C1 segment of cervical spinal cord (tissue), 14 donors: ENCODE results near the gene LTBP1.
A peak's percentile ranks its signal among the peaks of the same experiment; 100 is the strongest.

Experiments used
- DNase-seq, 14 donors: peaks; one replicate each; lab custom pipeline; 2025; lab: John Stamatoyannopoulos, UW

Gene LTBP1

GRCh38 chr2:33425586-33426031, 478.9 kb downstream of the LTBP1 start:
- no peak for DNase-seq

- DNase-seq: no peak
Observed at GRCh38 chr2:33426666-33427231, 480.0 kb downstream of the LTBP1 start.

- no peak for DNase-seq
Observed at GRCh38 chr2:33430077-33430476, 483.3 kb downstream of the LTBP1 start.

- no peak for DNase-seq
Observed at GRCh38 chr2:33430856-33431255, 484.1 kb downstream of the LTBP1 start.

- DNase-seq: no peak
Observed at GRCh38 chr2:33432871-33433270, 486.1 kb downstream of the LTBP1 start.

- no peak for DNase-seq
Observed at GRCh38 chr2:33433279-33434235, 486.8 kb downstream of the LTBP1 start.

- no peak for DNase-seq
Observed at GRCh38 chr2:33435518-33435917, 488.8 kb downstream of the LTBP1 start.

- DNase-seq: no peak
Observed at GRCh38 chr2:33436083-33436482, 489.3 kb downstream of the LTBP1 start.

- DNase-seq: no peak
Observed at GRCh38 chr2:33437297-33437696, 490.5 kb downstream of the LTBP1 start.

- no peak for DNase-seq
Observed at GRCh38 chr2:33437815-33438214, 491.1 kb downstream of the LTBP1 start.

GRCh38 chr2:33441235-33441810, 494.6 kb downstream of the LTBP1 start:
- DNase-seq: peak in 10 of 14 donors; percentile 14 to 62 (median 32)

- peak in 1 of 14 donors; percentile 10 for DNase-seq
Observed at GRCh38 chr2:33442052-33442451, 495.3 kb downstream of the LTBP1 start.

- DNase-seq: peak in 4 of 14 donors; percentile 8 to 12 (median 10)
Observed at GRCh38 chr2:33442528-33443079, 495.9 kb downstream of the LTBP1 start.

- no peak for DNase-seq
Observed at GRCh38 chr2:33443274-33443829, 496.6 kb downstream of the LTBP1 start.

GRCh38 chr2:33444967-33445366, 498.2 kb downstream of the LTBP1 start:
- no peak for DNase-seq

GRCh38 chr2:33448220-33448899, 501.6 kb downstream of the LTBP1 start:
- no peak for DNase-seq
